ENCODE measurements around the gene PCDH18. TPM values are rescaled to one million over a fixed set of nuclear protein-coding genes. Genes with fewer than 3 reads are reported as not detected.
"Not testable (repeated sequence)": the region's sequence is repeated elsewhere in the genome, so short reads cannot be mapped to it uniquely, and the experiment has no call there.

PCDH18 gene
- total RNA-seq, 1 experiment from 2014 or later, result not detected

- no peaks in the 10 kb centered on the region for H3K79me2 ChIP-seq (ENCODE audit: low read length)
- no peaks in the 10 kb centered on the region for H4K20me1 ChIP-seq (ENCODE audit: insufficient read depth, low read depth, low read length)
- H3K9me2 ChIP-seq (replicated peaks; ENCODE audit: insufficient read depth, low read length), result no peaks in the 10 kb centered on the region; the same call in 1 of the 2 replicates
- H3K27ac ChIP-seq (ENCODE audit: low read length), result no peak overlapping the region
- no peak for DNase-seq
- H2AFZ ChIP-seq (ENCODE audit: low read length), result no peak overlapping the region
- no peak overlapping the region for H3K4me3 ChIP-seq (ENCODE audit: low read length)
- no peaks in the 10 kb centered on the region for H3K36me3 ChIP-seq (ENCODE audit: insufficient read depth, low read length)
- H3K9me3 ChIP-seq (ENCODE audit: low read length), result peaks cover 4% of the 10 kb centered on the region; the same call in 1 of the 2 replicates
- no peaks in the 10 kb centered on the region for H3K4me1 ChIP-seq (ENCODE audit: low read length)
- no peaks in the 10 kb centered on the region for H3K27me3 ChIP-seq (ENCODE audit: low read length)
- H3K4me2 ChIP-seq (ENCODE audit: low read depth, low read length, poor library complexity, severe bottlenecking), result no peak overlapping the region
- no peak overlapping the region for H3K9ac ChIP-seq (ENCODE audit: low read length)
These were observed 29.8 kb downstream of the PCDH18 start for GRCh38 chr4:137502339-137503129.

GRCh38 chr4:137496267-137496666, 36.0 kb downstream of the PCDH18 start:
- H3K27ac ChIP-seq (ENCODE audit: low read length); H3K79me2 ChIP-seq (ENCODE audit: low read length); H3K9me2 ChIP-seq (replicated peaks; ENCODE audit: insufficient read depth, low read length); H3K4me3 ChIP-seq (ENCODE audit: low read length); DNase-seq; H4K20me1 ChIP-seq (ENCODE audit: insufficient read depth, low read depth, low read length); H3K9ac ChIP-seq (ENCODE audit: low read length); H3K4me1 ChIP-seq (ENCODE audit: low read length); H2AFZ ChIP-seq (ENCODE audit: low read length); H3K36me3 ChIP-seq (ENCODE audit: insufficient read depth, low read length); H3K4me2 ChIP-seq (ENCODE audit: low read depth, low read length, poor library complexity, severe bottlenecking); H3K9me3 ChIP-seq (ENCODE audit: low read length); H3K27me3 ChIP-seq (ENCODE audit: low read length): not testable (repeated sequence)

- no peaks in the 10 kb centered on the region for H3K79me2 ChIP-seq (ENCODE audit: low read length)
- no peaks in the 10 kb centered on the region for H3K4me1 ChIP-seq (ENCODE audit: low read length)
- H3K27ac ChIP-seq (ENCODE audit: low read length), result no peak overlapping the region
- H3K4me2 ChIP-seq (ENCODE audit: low read depth, low read length, poor library complexity, severe bottlenecking), result no peak overlapping the region
- H3K27me3 ChIP-seq (ENCODE audit: low read length), result no peaks in the 10 kb centered on the region
- no peak for DNase-seq
- H3K36me3 ChIP-seq (ENCODE audit: insufficient read depth, low read length), result no peaks in the 10 kb centered on the region
- H3K4me3 ChIP-seq (ENCODE audit: low read length), result no peak overlapping the region
- H3K9me3 ChIP-seq (ENCODE audit: low read length), result no peaks in the 10 kb centered on the region
- no peak overlapping the region for H2AFZ ChIP-seq (ENCODE audit: low read length)
- no peaks in the 10 kb centered on the region for H4K20me1 ChIP-seq (ENCODE audit: insufficient read depth, low read depth, low read length)
- H3K9me2 ChIP-seq (replicated peaks; ENCODE audit: insufficient read depth, low read length), result peaks cover 6% of the 10 kb centered on the region; the same call in 1 of the 2 replicates
- no peak overlapping the region for H3K9ac ChIP-seq (ENCODE audit: low read length)
These were observed 36.7 kb downstream of the PCDH18 start for GRCh38 chr4:137495578-137495977.

- DNase-seq; H3K9ac ChIP-seq (ENCODE audit: low read length); H3K36me3 ChIP-seq (ENCODE audit: insufficient read depth, low read length); H3K27ac ChIP-seq (ENCODE audit: low read length); H3K4me3 ChIP-seq (ENCODE audit: low read length); H3K27me3 ChIP-seq (ENCODE audit: low read length); H4K20me1 ChIP-seq (ENCODE audit: insufficient read depth, low read depth, low read length); H3K4me1 ChIP-seq (ENCODE audit: low read length); H3K9me3 ChIP-seq (ENCODE audit: low read length); H3K79me2 ChIP-seq (ENCODE audit: low read length); H3K9me2 ChIP-seq (replicated peaks; ENCODE audit: insufficient read depth, low read length); H2AFZ ChIP-seq (ENCODE audit: low read length); H3K4me2 ChIP-seq (ENCODE audit: low read depth, low read length, poor library complexity, severe bottlenecking): not testable (repeated sequence)
These were observed 48.9 kb downstream of the PCDH18 start for GRCh38 chr4:137483313-137483959.

GRCh38 chr4:137479657-137480056, 52.6 kb downstream of the PCDH18 start:
- not testable (repeated sequence) for H3K9me3 ChIP-seq (ENCODE audit: low read length); H3K4me3 ChIP-seq (ENCODE audit: low read length); H3K79me2 ChIP-seq (ENCODE audit: low read length); H2AFZ ChIP-seq (ENCODE audit: low read length); H4K20me1 ChIP-seq (ENCODE audit: insufficient read depth, low read depth, low read length); H3K36me3 ChIP-seq (ENCODE audit: insufficient read depth, low read length); H3K9me2 ChIP-seq (replicated peaks; ENCODE audit: insufficient read depth, low read length); H3K4me2 ChIP-seq (ENCODE audit: low read depth, low read length, poor library complexity, severe bottlenecking); DNase-seq; H3K4me1 ChIP-seq (ENCODE audit: low read length); H3K9ac ChIP-seq (ENCODE audit: low read length); H3K27ac ChIP-seq (ENCODE audit: low read length); H3K27me3 ChIP-seq (ENCODE audit: low read length)

- no peaks in the 10 kb centered on the region; the same call in 1 of the 2 replicates for H3K9me3 ChIP-seq (ENCODE audit: low read length)
- no peaks in the 10 kb centered on the region for H4K20me1 ChIP-seq (ENCODE audit: insufficient read depth, low read depth, low read length)
- no peaks in the 10 kb centered on the region for H3K79me2 ChIP-seq (ENCODE audit: low read length)
- no peaks in the 10 kb centered on the region for H3K27me3 ChIP-seq (ENCODE audit: low read length)
- H3K9ac ChIP-seq (ENCODE audit: low read length), result no peak overlapping the region
- H3K4me1 ChIP-seq (ENCODE audit: low read length), result no peaks in the 10 kb centered on the region
- H2AFZ ChIP-seq (ENCODE audit: low read length), result no peak overlapping the region
- DNase-seq, result no peak
- H3K9me2 ChIP-seq (replicated peaks; ENCODE audit: insufficient read depth, low read length), result no peaks in the 10 kb centered on the region
- H3K4me3 ChIP-seq (ENCODE audit: low read length), result no peak overlapping the region
- no peak overlapping the region for H3K27ac ChIP-seq (ENCODE audit: low read length)
- H3K4me2 ChIP-seq (ENCODE audit: low read depth, low read length, poor library complexity, severe bottlenecking), result no peak overlapping the region
- H3K36me3 ChIP-seq (ENCODE audit: insufficient read depth, low read length), result no peaks in the 10 kb centered on the region
These were observed 55.9 kb downstream of the PCDH18 start for GRCh38 chr4:137476345-137476744.

GRCh38 chr4:137474711-137475301, 57.5 kb downstream of the PCDH18 start:
- Histone ChIP-seq H3K79me2 (ENCODE audit: low read length) (no peaks in the 10 kb centered on the region), H3K4me3 (ENCODE audit: low read length) (no peak overlapping the region), H3K4me2 (ENCODE audit: low read depth, low read length, poor library complexity, severe bottlenecking) (no peak overlapping the region), H3K9me3 (ENCODE audit: low read length) (no peaks in the 10 kb centered on the region; the same call in 1 of the 2 replicates), H3K27ac (ENCODE audit: low read length) (no peak overlapping the region), H3K9ac (ENCODE audit: low read length) (no peak overlapping the region), H3K36me3 (ENCODE audit: insufficient read depth, low read length) (no peaks in the 10 kb centered on the region), H2AFZ (ENCODE audit: low read length) (no peak overlapping the region), H4K20me1 (ENCODE audit: insufficient read depth, low read depth, low read length) (no peaks in the 10 kb centered on the region), H3K27me3 (ENCODE audit: low read length) (no peaks in the 10 kb centered on the region), H3K9me2 (replicated peaks; ENCODE audit: insufficient read depth, low read length) (no peaks in the 10 kb centered on the region), H3K4me1 (ENCODE audit: low read length) (no peaks in the 10 kb centered on the region)
- no peak for DNase-seq

GRCh38 chr4:137471895-137472294, 60.4 kb downstream of the PCDH18 start:
- Histone ChIP-seq H3K27me3 (ENCODE audit: low read length) (no peaks in the 10 kb centered on the region), H3K4me1 (ENCODE audit: low read length) (no peaks in the 10 kb centered on the region), H4K20me1 (ENCODE audit: insufficient read depth, low read depth, low read length) (no peaks in the 10 kb centered on the region), H3K4me3 (ENCODE audit: low read length) (no peak overlapping the region), H3K9me2 (replicated peaks; ENCODE audit: insufficient read depth, low read length) (no peaks in the 10 kb centered on the region), H3K4me2 (ENCODE audit: low read depth, low read length, poor library complexity, severe bottlenecking) (no peak overlapping the region), H3K36me3 (ENCODE audit: insufficient read depth, low read length) (no peaks in the 10 kb centered on the region), H3K27ac (ENCODE audit: low read length) (no peak overlapping the region), H3K9ac (ENCODE audit: low read length) (no peak overlapping the region), H3K79me2 (ENCODE audit: low read length) (no peaks in the 10 kb centered on the region), H3K9me3 (ENCODE audit: low read length) (no peaks in the 10 kb centered on the region; the same call in 1 of the 2 replicates), H2AFZ (ENCODE audit: low read length) (no peak overlapping the region)
- DNase-seq, result no peak
